ENCODE data around the gene SHB. TPM values are rescaled to one million over a fixed set of nuclear protein-coding genes. Genes with fewer than 3 reads are reported as not detected.
A peak's percentile ranks its signal among the peaks of the same experiment; 100 is the strongest.

SHB gene
- polyA plus RNA-seq, 1 donor (not counting 4 experiments of a cell fraction or from before 2014, with no cell fraction given): 10.9 TPM

DNA sequence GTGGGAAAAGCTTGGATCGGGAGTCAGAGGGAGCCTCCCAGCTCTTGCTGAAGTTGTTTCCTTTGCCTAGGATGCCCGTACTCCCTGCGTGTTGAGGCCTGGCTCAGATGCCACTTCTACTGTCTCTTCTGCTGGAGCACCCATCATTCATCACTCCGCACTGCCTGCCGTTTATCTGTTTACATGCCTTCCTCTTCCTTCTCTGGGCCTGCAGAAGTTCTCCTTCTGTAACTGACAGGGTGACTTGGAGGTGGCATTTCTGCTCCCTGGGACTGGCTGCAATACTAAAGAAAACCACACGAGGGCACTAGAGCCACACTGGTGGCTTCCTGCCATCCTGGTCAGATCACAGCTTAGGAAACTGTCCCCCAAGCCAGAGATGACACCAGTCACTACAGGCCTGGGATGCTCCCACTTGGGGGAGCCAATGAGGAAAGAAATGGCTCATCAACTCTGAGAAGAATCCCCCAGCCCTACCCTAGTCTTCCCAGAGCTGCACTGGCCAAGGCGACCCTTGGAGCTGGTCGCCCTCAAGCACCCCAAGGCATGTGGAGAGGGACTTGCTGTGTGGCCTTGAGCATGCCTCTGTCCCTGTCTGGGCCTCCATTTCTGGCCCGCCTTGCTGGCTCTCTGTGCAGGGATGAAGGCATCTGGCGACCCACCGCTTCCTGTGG, 155.4 kb downstream of the SHB start:
- Histone ChIP-seq H2AFZ (ENCODE audit: control insufficient read depth, low read length) (no peak overlapping the region), H3K4me1 (ENCODE audit: control insufficient read depth, extremely low read depth, insufficient read depth, low read length) (peaks cover 8% of the 10 kb centered on the region), H3K9ac (ENCODE audit: control insufficient read depth, extremely low read depth, insufficient read depth, low read length) (no peak overlapping the region), H3K4me2 (ENCODE audit: control insufficient read depth, extremely low read depth, insufficient read depth, low read depth, low read length) (peak overlapping the region; percentile 20), H4K20me1 (ENCODE audit: control insufficient read depth, extremely low read depth, insufficient read depth, low read length) (no peaks in the 10 kb centered on the region), H3K79me2 (ENCODE audit: control insufficient read depth, insufficient read depth, low read length) (no peaks in the 10 kb centered on the region), H3K9me1 (ENCODE audit: control insufficient read depth, extremely low read depth, insufficient read depth, low read length) (no peaks in the 10 kb centered on the region), H3K4me3 (ENCODE audit: control insufficient read depth in 2 of 3, extremely low read depth in 1 of 3, insufficient read depth in 2 of 3, low read depth in 1 of 3, low read length in 3 of 3) (no peak overlapping the region), H3K27ac (ENCODE audit: control insufficient read depth, insufficient read depth, low read length) (no peak overlapping the region), H3K9me3 (ENCODE audit: control insufficient read depth, low read depth, low read length) (no peaks in the 10 kb centered on the region), H3K27me3 (ENCODE audit: control insufficient read depth, extremely low read depth, insufficient read depth, low read length) (no peaks in the 10 kb centered on the region), H3K36me3 (ENCODE audit: control insufficient read depth in 2 of 2, extremely low read depth in 1 of 2, insufficient read depth in 2 of 2, low read length in 2 of 2) (peaks cover 13 to 14% of the 10 kb centered on the region in 2 experiments)
- dilution Hi-C loops (cut with MboI; ENCODE audit: extremely low pct_ligation_motif_present, low sequenced_read_pairs): no loop called here
- FAIRE-seq (peak; percentile 68), DNase-seq (ENCODE audit: low read depth, low spot score) (peak; percentile 64)
- TF ChIP-seq, protein P1, sequence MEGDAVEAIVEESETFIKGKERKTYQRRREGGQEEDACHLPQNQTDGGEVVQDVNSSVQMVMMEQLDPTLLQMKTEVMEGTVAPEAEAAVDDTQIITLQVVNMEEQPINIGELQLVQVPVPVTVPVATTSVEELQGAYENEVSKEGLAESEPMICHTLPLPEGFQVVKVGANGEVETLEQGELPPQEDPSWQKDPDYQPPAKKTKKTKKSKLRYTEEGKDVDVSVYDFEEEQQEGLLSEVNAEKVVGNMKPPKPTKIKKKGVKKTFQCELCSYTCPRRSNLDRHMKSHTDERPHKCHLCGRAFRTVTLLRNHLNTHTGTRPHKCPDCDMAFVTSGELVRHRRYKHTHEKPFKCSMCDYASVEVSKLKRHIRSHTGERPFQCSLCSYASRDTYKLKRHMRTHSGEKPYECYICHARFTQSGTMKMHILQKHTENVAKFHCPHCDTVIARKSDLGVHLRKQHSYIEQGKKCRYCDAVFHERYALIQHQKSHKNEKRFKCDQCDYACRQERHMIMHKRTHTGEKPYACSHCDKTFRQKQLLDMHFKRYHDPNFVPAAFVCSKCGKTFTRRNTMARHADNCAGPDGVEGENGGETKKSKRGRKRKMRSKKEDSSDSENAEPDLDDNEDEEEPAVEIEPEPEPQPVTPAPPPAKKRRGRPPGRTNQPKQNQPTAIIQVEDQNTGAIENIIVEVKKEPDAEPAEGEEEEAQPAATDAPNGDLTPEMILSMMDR (optimal IDR thresholded peaks at IDR 0.05 in 1 of 3, IDR thresholded peaks at IDR 0.05 in 1 of 3, conservative IDR thresholded peaks at IDR 0.05 in 1 of 3; ENCODE audit: extremely low read depth in 1 of 3, insufficient read depth in 2 of 3, low read length in 3 of 3): peak in 2 of 3 experiments; percentile 92 to 97
- no peak for TF ChIP-seq EZH2 (IDR thresholded peaks at IDR 0.05; ENCODE audit: low read length)

DNA sequence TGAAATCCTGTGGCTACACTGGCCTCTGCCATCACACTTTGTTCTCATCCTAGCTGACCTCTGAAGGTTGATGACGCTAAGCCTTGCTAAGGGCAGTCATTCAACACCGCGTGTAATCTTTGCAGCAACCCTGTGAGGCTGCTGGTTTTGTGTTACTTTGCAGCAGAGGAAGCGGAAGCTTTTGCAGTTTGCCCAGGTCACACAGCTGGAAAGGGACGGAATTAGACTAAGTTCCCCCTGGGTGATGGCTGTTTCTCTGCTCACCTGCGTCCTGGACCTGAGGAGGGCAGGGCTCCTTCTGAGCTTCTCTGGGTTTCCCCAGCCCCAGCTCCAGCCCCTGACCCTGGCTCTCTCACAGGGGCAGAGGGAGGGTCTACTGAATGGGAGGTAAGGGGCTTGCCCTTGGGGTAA, 157.8 kb downstream of the SHB start:
- dilution Hi-C loops (cut with MboI; ENCODE audit: extremely low pct_ligation_motif_present, low sequenced_read_pairs): no loop called here
- H3K4me3 ChIP-seq (ENCODE audit: control insufficient read depth in 2 of 3, extremely low read depth in 1 of 3, insufficient read depth in 2 of 3, low read depth in 1 of 3, low read length in 3 of 3): no peak overlapping the region
- TF ChIP-seq, protein P1 (optimal IDR thresholded peaks at IDR 0.05 in 1 of 3, IDR thresholded peaks at IDR 0.05 in 1 of 3, conservative IDR thresholded peaks at IDR 0.05 in 1 of 3; ENCODE audit: extremely low read depth in 1 of 3, insufficient read depth in 2 of 3, low read length in 3 of 3): no peak
- TF ChIP-seq EZH2 (IDR thresholded peaks at IDR 0.05; ENCODE audit: low read length): no peak
- DNase-seq (ENCODE audit: low read depth, low spot score): no peak
- H3K27ac ChIP-seq (ENCODE audit: control insufficient read depth, insufficient read depth, low read length): no peak overlapping the region
- no peaks in the 10 kb centered on the region for H3K79me2 ChIP-seq (ENCODE audit: control insufficient read depth, insufficient read depth, low read length)
- no peak overlapping the region for H2AFZ ChIP-seq (ENCODE audit: control insufficient read depth, low read length)
- no peaks in the 10 kb centered on the region for H3K9me1 ChIP-seq (ENCODE audit: control insufficient read depth, extremely low read depth, insufficient read depth, low read length)
- H3K27me3 ChIP-seq (ENCODE audit: control insufficient read depth, extremely low read depth, insufficient read depth, low read length): no peaks in the 10 kb centered on the region
- H3K4me1 ChIP-seq (ENCODE audit: control insufficient read depth, extremely low read depth, insufficient read depth, low read length): peaks cover 8% of the 10 kb centered on the region
- no peak overlapping the region for H3K9ac ChIP-seq (ENCODE audit: control insufficient read depth, extremely low read depth, insufficient read depth, low read length)
- H3K36me3 ChIP-seq (ENCODE audit: control insufficient read depth in 2 of 2, extremely low read depth in 1 of 2, insufficient read depth in 2 of 2, low read length in 2 of 2): peaks cover 0 to 2% of the 10 kb centered on the region in 2 experiments
- H4K20me1 ChIP-seq (ENCODE audit: control insufficient read depth, extremely low read depth, insufficient read depth, low read length): no peaks in the 10 kb centered on the region
- no peak overlapping the region for H3K4me2 ChIP-seq (ENCODE audit: control insufficient read depth, extremely low read depth, insufficient read depth, low read depth, low read length)
- no peak for FAIRE-seq
- H3K9me3 ChIP-seq (ENCODE audit: control insufficient read depth, low read depth, low read length): no peaks in the 10 kb centered on the region
